Cardiac muscle cell (in vitro differentiated cells and primary cell): ENCODE results near the gene SRCAP. TPM values are rescaled to one million over a fixed set of nuclear protein-coding genes. Genes with fewer than 3 reads are reported as not detected.
"Not testable (repeated sequence)": the region's sequence is repeated elsewhere in the genome, so short reads cannot be mapped to it uniquely, and the experiment has no call there.

Experiments
- DNase-seq, 2 donors: peaks; one replicate each; pipeline versions ENCODE4 v3.0.0 to v3.0.0-alpha.2; 2010 to 2017; ENCODE audit warnings: low read depth in 1 of 2, low spot score in 1 of 2
- H3K27ac ChIP-seq: fragments of 200-600 bp; sonication (generic); 2 replicates; pipeline ENCODE4 v1.5.1; 2016
- H3K27me3 ChIP-seq: fragments of 200-600 bp; sonication (generic); 2 replicates; pipeline ENCODE4 v1.6.0; 2016; ENCODE audit warnings: control low read depth
- H3K36me3 ChIP-seq: fragments of 200-600 bp; sonication (generic); 2 replicates; pipeline ENCODE4 v1.5.1; 2016; ENCODE audit warnings: control low read depth
- H3K4me1 ChIP-seq: fragments of 200-600 bp; sonication (generic); 2 replicates; pipeline ENCODE4 v1.8.1; 2017; ENCODE audit warnings: low read depth, mild to moderate bottlenecking, mixed run types
- H3K4me3 ChIP-seq: fragments of 200-600 bp; sonication (generic); 2 replicates; pipeline ENCODE4 v1.5.1; 2016; ENCODE audit warnings: mild to moderate bottlenecking
- H3K9me3 ChIP-seq: fragments of 200-600 bp; sonication (generic); 2 replicates; pipeline ENCODE4 v1.5.1; 2017; ENCODE audit warnings: low read depth, mild to moderate bottlenecking, control low read depth
- CTCF ChIP-seq: IDR thresholded peaks from 2 replicates; pipeline ENCODE4 v1.5.1; 2012; ENCODE audit warnings: low read depth, mild to moderate bottlenecking, low read length
- polyA plus RNA-seq: library from polyadenylated mRNA; unstranded; fragments of >200 nt; fragmentation: Nextera tagmentation; extraction: Ambion mirVana; gene quantifications from 2 replicates; pipeline ENCODE4 v1.2.1, GENCODE V29; 2016
- total RNA-seq: library from RNA; depleted of rRNA; stranded (reverse); fragments of >200 nt; gene quantifications from 2 replicates; pipeline ENCODE4 v1.2.3, GENCODE V29; 2016

SRCAP gene
- total and polyA plus RNA-seq, 2 experiments from 2014 or later, result 20.9 to 42.9 TPM

- Histone ChIP-seq H3K4me3 (no peak overlapping the region), H3K27ac (no peak overlapping the region), H3K4me1 (no peaks in the 10 kb centered on the region), H3K27me3 (peaks cover 67% of the 10 kb centered on the region), H3K9me3 (no peaks in the 10 kb centered on the region), H3K36me3 (no peaks in the 10 kb centered on the region)
- DNase-seq, result no peak
- no peak for TF ChIP-seq CTCF
Observed at GRCh38 chr16:30680326-30680725, 18.6 kb upstream of the SRCAP start.

GRCh38 chr16:30688701-30689100, 10.3 kb upstream of the SRCAP start:
- no peak for TF ChIP-seq CTCF
- peak in 1 of 2 donors; percentile 17 for DNase-seq
- no peaks in the 10 kb centered on the region for H3K9me3 ChIP-seq
- no peak overlapping the region for H3K4me3 ChIP-seq
- H3K36me3 ChIP-seq, result no peaks in the 10 kb centered on the region
- H3K27me3 ChIP-seq, result peaks cover 56% of the 10 kb centered on the region
- no peak overlapping the region for H3K27ac ChIP-seq
- H3K4me1 ChIP-seq, result no peaks in the 10 kb centered on the region

GRCh38 chr16:30691907-30692306, 7.1 kb upstream of the SRCAP start:
- TF ChIP-seq CTCF, result no peak
- Histone ChIP-seq H3K36me3 (no peaks in the 10 kb centered on the region), H3K4me3 (no peak overlapping the region), H3K4me1 (no peaks in the 10 kb centered on the region), H3K9me3 (no peaks in the 10 kb centered on the region), H3K27ac (no peak overlapping the region), H3K27me3 (peaks cover 34% of the 10 kb centered on the region)
- no peak for DNase-seq

GRCh38 chr16:30692396-30693064, 6.4 kb upstream of the SRCAP start:
- no peaks in the 10 kb centered on the region for H3K9me3 ChIP-seq
- no peaks in the 10 kb centered on the region for H3K4me1 ChIP-seq
- H3K27ac ChIP-seq, result no peak overlapping the region
- no peak overlapping the region for H3K4me3 ChIP-seq
- TF ChIP-seq CTCF, result no peak
- DNase-seq, result no peak
- H3K27me3 ChIP-seq, result peaks cover 28% of the 10 kb centered on the region
- H3K36me3 ChIP-seq, result no peaks in the 10 kb centered on the region

GRCh38 chr16:30694926-30695693, 3.9 kb upstream of the SRCAP start:
- Histone ChIP-seq H3K4me1 (peaks cover 7% of the 10 kb centered on the region), H3K9me3 (no peaks in the 10 kb centered on the region), H3K36me3 (no peaks in the 10 kb centered on the region), H3K27ac (no peak overlapping the region), H3K4me3 (no peak overlapping the region), H3K27me3 (peaks cover 5% of the 10 kb centered on the region)
- no peak for TF ChIP-seq CTCF
- DNase-seq, result no peak

- not testable (repeated sequence) for H3K9me3 ChIP-seq, DNase-seq, H3K27ac ChIP-seq, H3K4me1 ChIP-seq, H3K27me3 ChIP-seq, H3K36me3 ChIP-seq, H3K4me3 ChIP-seq
Observed at GRCh38 chr16:30696646-30697045, 2.3 kb upstream of the SRCAP start.
